IMR-90 (cell line): ENCODE data around the gene ACO1. TPM values are rescaled to one million over a fixed set of nuclear protein-coding genes. Genes with fewer than 3 reads are reported as not detected.
A peak's percentile ranks its signal among the peaks of the same experiment; 100 is the strongest.

Experiments used
- ATAC-seq: fragments of 200-7000 bp; cut with Tn5 transposase; 2 replicates; pipeline ENCODE4 v1.9.1; 2020; ENCODE audit warnings: low read depth, mild to moderate bottlenecking, moderate library complexity
- BruUV-seq: library from RNA; stranded (reverse); fragments of 400-500 nt; replicated peaks from 2 replicates; lab custom pipeline; 2021; lab: Mats Ljungman, UMichigan
- CTCF ChIA-PET: fragments of 300-600 bp; formaldehyde crosslinking; extraction: SDS; loops from one replicate; lab custom pipeline; 2021; ENCODE audit warnings: antibody characterized with exemption; lab: Yijun Ruan, JAX
- POLR2A ChIA-PET: fragments of 300-600 bp; sonication (Branson Sonifier 250); formaldehyde crosslinking; loops from one replicate; lab custom pipeline; 2022; ENCODE audit warnings: antibody characterized with exemption; ENCODE audit not compliant: unreplicated experiment; lab: Charles Lee
- DNase-seq: peaks from one replicate; pipeline ENCODE4 v3.0.0; 2013
- H2AFZ ChIP-seq: replicated peaks from 2 replicates; pipeline ENCODE3; 2013; ENCODE audit warnings: low read length, mild to moderate bottlenecking; ENCODE audit not compliant: poor library complexity
- H2AK5ac ChIP-seq: 2 replicates; pipeline ENCODE4 v1.6.1; 2013; ENCODE audit warnings: low read depth, low read length, inconsistent platforms
- H2AK9ac ChIP-seq: replicated peaks from 2 replicates; pipeline ENCODE3; 2013; ENCODE audit warnings: mild to moderate bottlenecking, low read depth, low read length, moderate library complexity; ENCODE audit not compliant: poor library complexity
- H2BK120ac ChIP-seq: 2 replicates; pipeline ENCODE4 v1.6.1; 2013; ENCODE audit warnings: low read depth, low read length, inconsistent platforms
- H2BK15ac ChIP-seq: 3 replicates; pipeline ENCODE4 v1.6.1; 2013; ENCODE audit warnings: low read depth, low read length, inconsistent platforms
- H2BK20ac ChIP-seq: 2 replicates; pipeline ENCODE4 v1.6.1; 2013; ENCODE audit warnings: low read depth, mild to moderate bottlenecking, inconsistent platforms, low read length, moderate library complexity
- H2BK5ac ChIP-seq: 2 replicates; pipeline ENCODE4 v1.6.1; 2013; ENCODE audit warnings: mild to moderate bottlenecking, low read depth, low read length, inconsistent platforms; ENCODE audit not compliant: poor library complexity, severe bottlenecking
- H3K14ac ChIP-seq: replicated peaks from 2 replicates; pipeline ENCODE4 v1.6.1; 2013; ENCODE audit warnings: low read depth, low read length, inconsistent platforms
- H3K18ac ChIP-seq: 2 replicates; pipeline ENCODE4 v1.6.1; 2013; ENCODE audit warnings: low read depth, low read length, control low read depth
- H3K23ac ChIP-seq: 2 replicates; pipeline ENCODE4 v1.6.1; 2013; ENCODE audit warnings: low read depth, low read length, inconsistent platforms
- H3K27ac ChIP-seq: 2 replicates; pipeline ENCODE4 v1.5.1; 2013; ENCODE audit warnings: mild to moderate bottlenecking, control low read depth, low read length; ENCODE audit not compliant: insufficient read depth
- H3K27me3 ChIP-seq: 2 replicates; pipeline ENCODE4 v1.6.1; 2013; ENCODE audit warnings: low read length; ENCODE audit not compliant: control insufficient read depth, insufficient read depth
- H3K36me3 ChIP-seq: 2 replicates; pipeline ENCODE4 v1.6.1; 2013; ENCODE audit warnings: low read length, mixed read lengths; ENCODE audit not compliant: control insufficient read depth, insufficient read depth
- H3K4ac ChIP-seq: 2 replicates; pipeline ENCODE4 v1.6.1; 2013; ENCODE audit warnings: low read depth, low read length, inconsistent platforms
- H3K4me1 ChIP-seq: 2 replicates; pipeline ENCODE4 v1.6.1; 2013; ENCODE audit warnings: low read length, mixed read lengths; ENCODE audit not compliant: control insufficient read depth, insufficient read depth
- H3K4me2 ChIP-seq: 2 replicates; pipeline ENCODE4 v1.6.1; 2013; ENCODE audit warnings: low read depth, mild to moderate bottlenecking, control low read depth, low read length, moderate library complexity
- H3K4me3 ChIP-seq: 2 replicates; pipeline ENCODE4 v1.5.1; 2013; ENCODE audit warnings: low read depth, mild to moderate bottlenecking, control low read depth, low read length, moderate library complexity; ENCODE audit not compliant: insufficient read depth
- H3K56ac ChIP-seq: 2 replicates; pipeline ENCODE4 v1.6.1; 2013; ENCODE audit warnings: low read length, inconsistent platforms; ENCODE audit not compliant: insufficient read depth; ENCODE audit errors: extremely low read depth
- H3K79me1 ChIP-seq, 2 experiments: 2 replicates each; pipeline ENCODE4 v1.6.1; 2013; ENCODE audit warnings: low read length in 2 of 2, inconsistent platforms in 1 of 2, low read depth in 1 of 2
- H3K9ac ChIP-seq: 2 replicates; pipeline ENCODE4 v1.6.1; 2013; ENCODE audit warnings: low read depth, low read length, control low read depth
- H3K9me1 ChIP-seq: 2 replicates; pipeline ENCODE4 v1.6.1; 2013; ENCODE audit warnings: low read length, inconsistent platforms; ENCODE audit not compliant: insufficient read depth
- H3K9me3 ChIP-seq: 2 replicates; pipeline ENCODE4 v1.6.1; 2013; ENCODE audit warnings: low read length; ENCODE audit not compliant: control insufficient read depth, insufficient read depth
- H4K20me1 ChIP-seq: 2 replicates; pipeline ENCODE4 v1.6.1; 2013; ENCODE audit warnings: low read length, inconsistent platforms; ENCODE audit not compliant: insufficient read depth
- H4K5ac ChIP-seq: 2 replicates; pipeline ENCODE4 v1.6.1; 2013; ENCODE audit warnings: mild to moderate bottlenecking, low read depth, low read length, control low read depth
- H4K8ac ChIP-seq, 2 experiments: 2 replicates each; pipeline ENCODE4 v1.6.1; 2013; ENCODE audit warnings: low read depth in 2 of 2, low read length in 2 of 2, control low read depth in 1 of 2, inconsistent platforms in 1 of 2
- H4K91ac ChIP-seq: 2 replicates; pipeline ENCODE4 v1.6.1; 2013; ENCODE audit warnings: low read depth, low read length, inconsistent platforms; ENCODE audit not compliant: insufficient read depth
- BHLHE40 ChIP-seq: fragments of 150-350 bp; IDR thresholded peaks from 2 replicates; pipeline ENCODE4 v1.6.1; 2016; ENCODE audit warnings: mild to moderate bottlenecking, low read depth, low read length
- CEBPB ChIP-seq: IDR thresholded peaks from 2 replicates; pipeline ENCODE4 v1.6.1; 2012; ENCODE audit warnings: low read depth, low read length, improper control_type of control experiment
- CHD1 ChIP-seq: IDR thresholded peaks from 2 replicates; pipeline ENCODE4 v1.6.1; 2012; ENCODE audit warnings: low read depth, low read length, improper control_type of control experiment
- CTCF ChIP-seq: conservative IDR thresholded peaks from 2 replicates; pipeline ENCODE4 v1.5.1; 2012; ENCODE audit warnings: mild to moderate bottlenecking, low read depth, low read length, improper control_type of control experiment
- ELK1 ChIP-seq: fragments of 150-350 bp; IDR thresholded peaks from 2 replicates; pipeline ENCODE4 v1.6.1; 2016; ENCODE audit warnings: low read depth, mild to moderate bottlenecking, low read length, moderate library complexity, borderline replicate concordance
- FOS ChIP-seq: fragments of 150-350 bp; IDR thresholded peaks from 2 replicates; pipeline ENCODE4 v1.6.1; 2016; ENCODE audit warnings: low read depth, low read length
- MAFK ChIP-seq: IDR thresholded peaks from 2 replicates; pipeline ENCODE4 v1.6.1; 2012; ENCODE audit warnings: low read depth, low read length, improper control_type of control experiment
- MAZ ChIP-seq: IDR thresholded peaks from 2 replicates; pipeline ENCODE4 v1.6.1; 2012; ENCODE audit warnings: low read depth, mild to moderate bottlenecking, low read length, improper control_type of control experiment, moderate library complexity, borderline replicate concordance
- MXI1 ChIP-seq: IDR thresholded peaks from 2 replicates; pipeline ENCODE4 v1.6.1; 2012; ENCODE audit warnings: low read depth, mild to moderate bottlenecking, low read length, moderate library complexity, borderline replicate concordance
- NFE2L2 ChIP-seq: fragments of 150-350 bp; IDR thresholded peaks from 2 replicates; pipeline ENCODE4 v1.6.1; 2016; ENCODE audit warnings: low read depth, mild to moderate bottlenecking, low read length
- POLR2A ChIP-seq: IDR thresholded peaks from 2 replicates; pipeline ENCODE4 v1.6.1; 2012; ENCODE audit warnings: mild to moderate bottlenecking, low read depth, low read length
- RAD21 ChIP-seq: IDR thresholded peaks from 2 replicates; pipeline ENCODE4 v1.6.1; 2012; ENCODE audit warnings: low read length, improper control_type of control experiment
- RCOR1 ChIP-seq: IDR thresholded peaks from 2 replicates; pipeline ENCODE4 v1.6.1; 2012; ENCODE audit warnings: mild to moderate bottlenecking, low read length, improper control_type of control experiment; ENCODE audit not compliant: insufficient replicate concordance
- RFX5 ChIP-seq: IDR thresholded peaks from 2 replicates; pipeline ENCODE4 v1.8.0; 2012; ENCODE audit warnings: low read depth, mild to moderate bottlenecking, low read length, moderate library complexity
- SMC3 ChIP-seq: fragments of 150-350 bp; IDR thresholded peaks from 2 replicates; pipeline ENCODE4 v1.6.1; 2016; ENCODE audit warnings: low read depth, mild to moderate bottlenecking, antibody characterized with exemption, low read length, moderate library complexity
- USF2 ChIP-seq: fragments of 150-350 bp; IDR thresholded peaks from 2 replicates; pipeline ENCODE4 v1.6.1; 2017; ENCODE audit warnings: mild to moderate bottlenecking, antibody characterized with exemption, low read length, low read depth
- dilution Hi-C: fragments of 300-500 bp; cut with HindIII; formaldehyde crosslinking; loops from one replicate; pipeline ENCODE4 v1.14.3; 2018; ENCODE audit warnings: low sequenced_read_pairs; ENCODE audit not compliant: unreplicated experiment
- in situ Hi-C: fragments of 300-500 bp; cut with MboI; formaldehyde crosslinking; loops from 3 replicates; pipeline ENCODE4 v1.14.3; 2019; ENCODE audit warnings: low sequenced_read_pairs, inconsistent platforms, mixed read lengths
- intact Hi-C: fragments of 100-400 bp; cut with micrococcal nuclease; formaldehyde crosslinking; loops from 2 replicates; pipeline ENCODE4 v1.10.0; 2022
- polyA plus RNA-seq, 3 experiments: library from polyadenylated mRNA; depleted of rRNA; stranded (reverse); fragments of >200 nt; gene quantifications; 2 replicates each; pipeline ENCODE4 v1.2.3, GENCODE V29; 2012; ENCODE audit warnings: low replicate concordance in 1 of 3
- total RNA-seq: library from RNA; depleted of rRNA; stranded (reverse); fragments of >200 nt; gene quantifications from 2 replicates; pipeline ENCODE4 v1.2.3, GENCODE V29; 2012

Gene ACO1
- total and polyA plus RNA-seq, 2 of the 4 experiments (the other 2 are of a cell fraction) = 85.9 to 158 TPM

GRCh38 chr9:32413424-32413823 lies 29.0 kb downstream of the ACO1 start:
- DNase-seq (no peak), ATAC-seq (peak; percentile 27)
- no peak overlapping the region for H2AK5ac ChIP-seq
- H3K56ac ChIP-seq = no peak overlapping the region
- H2BK120ac ChIP-seq = no peak overlapping the region
- no peaks in the 10 kb centered on the region for H3K27me3 ChIP-seq
- H2AK9ac ChIP-seq = no peak overlapping the region
- H4K8ac ChIP-seq = no peak overlapping the region
- H4K91ac ChIP-seq = no peak overlapping the region
- peak overlapping the region; percentile 53; the same call in 1 of the 2 replicates for H3K27ac ChIP-seq
- no peak overlapping the region for H2BK20ac ChIP-seq
- H2BK5ac ChIP-seq = peak overlapping the region; percentile 57
- H2AFZ ChIP-seq = no peak overlapping the region
- no peak overlapping the region for H3K4ac ChIP-seq
- peaks cover 16 to 24% of the 10 kb centered on the region in 2 experiments for H3K79me1 ChIP-seq
- no peak overlapping the region for H3K9ac ChIP-seq
- no peak overlapping the region for H3K14ac ChIP-seq
- no peak overlapping the region for H2BK15ac ChIP-seq
- H4K5ac ChIP-seq = no peak overlapping the region
- no peak overlapping the region; the same call in 1 of the 2 replicates for H3K18ac ChIP-seq
- no peak overlapping the region for H3K4me2 ChIP-seq
- CTCF ChIA-PET = interaction anchor here (0.6 to 1.5 kb wide), 4 partner anchors 19 to 1584 kb away, joined by 3 to 8 read pairs (median 6); no protein-coding TSS in a partner anchor
- H3K9me1 ChIP-seq = peaks cover 9% of the 10 kb centered on the region; the same call in 1 of the 2 replicates
- dilution Hi-C loops (no loop called here), intact Hi-C loops (loop anchor here (2.0 kb wide), 1 partner anchor 17 kb away; no protein-coding TSS in a partner anchor), in situ Hi-C loops (no loop called here)
- POLR2A ChIA-PET = interaction anchor here (0.7 kb wide), 1 partner anchor 24 kb away, joined by 15 read pairs; no protein-coding TSS in a partner anchor
- no TSS peak for BruUV-seq
- H4K20me1 ChIP-seq = no peaks in the 10 kb centered on the region
- no peak overlapping the region for H3K4me3 ChIP-seq
- H3K36me3 ChIP-seq = peaks cover 67% of the 10 kb centered on the region
- H3K23ac ChIP-seq = no peak overlapping the region
- H3K9me3 ChIP-seq = no peaks in the 10 kb centered on the region
- TF ChIP-seq FOS = no peak
- TF ChIP-seq MAFK = no peak
- no peak for TF ChIP-seq SMC3
- no peak for TF ChIP-seq NFE2L2
- TF ChIP-seq ELK1 = no peak
- no peak for TF ChIP-seq BHLHE40
- no peak for TF ChIP-seq RCOR1
- TF ChIP-seq MXI1 = no peak
- no peak for TF ChIP-seq CHD1
- TF ChIP-seq RAD21 = no peak
- TF ChIP-seq CTCF = no peak
- TF ChIP-seq CEBPB = no peak
- TF ChIP-seq USF2 = no peak
- no peak for TF ChIP-seq POLR2A
- no peak for TF ChIP-seq RFX5
- no peak for TF ChIP-seq MAZ
- no peaks in the 10 kb centered on the region; the same call in 1 of the 2 replicates for H3K4me1 ChIP-seq
